Measurements from ENCODE around the gene EPB41L4A.

GRCh38 chr5:112113565-112113964 is 305.5 kb downstream of the EPB41L4A start:
- TF ChIP-seq POLR2AphosphoS5 (IDR thresholded peaks at IDR 0.05) (no peak), EP300 (IDR thresholded peaks at IDR 0.05) (no peak), POLR2A (IDR thresholded peaks at IDR 0.05) (no peak)
- TF ChIP-seq, protein P1, sequence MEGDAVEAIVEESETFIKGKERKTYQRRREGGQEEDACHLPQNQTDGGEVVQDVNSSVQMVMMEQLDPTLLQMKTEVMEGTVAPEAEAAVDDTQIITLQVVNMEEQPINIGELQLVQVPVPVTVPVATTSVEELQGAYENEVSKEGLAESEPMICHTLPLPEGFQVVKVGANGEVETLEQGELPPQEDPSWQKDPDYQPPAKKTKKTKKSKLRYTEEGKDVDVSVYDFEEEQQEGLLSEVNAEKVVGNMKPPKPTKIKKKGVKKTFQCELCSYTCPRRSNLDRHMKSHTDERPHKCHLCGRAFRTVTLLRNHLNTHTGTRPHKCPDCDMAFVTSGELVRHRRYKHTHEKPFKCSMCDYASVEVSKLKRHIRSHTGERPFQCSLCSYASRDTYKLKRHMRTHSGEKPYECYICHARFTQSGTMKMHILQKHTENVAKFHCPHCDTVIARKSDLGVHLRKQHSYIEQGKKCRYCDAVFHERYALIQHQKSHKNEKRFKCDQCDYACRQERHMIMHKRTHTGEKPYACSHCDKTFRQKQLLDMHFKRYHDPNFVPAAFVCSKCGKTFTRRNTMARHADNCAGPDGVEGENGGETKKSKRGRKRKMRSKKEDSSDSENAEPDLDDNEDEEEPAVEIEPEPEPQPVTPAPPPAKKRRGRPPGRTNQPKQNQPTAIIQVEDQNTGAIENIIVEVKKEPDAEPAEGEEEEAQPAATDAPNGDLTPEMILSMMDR (IDR thresholded peaks at IDR 0.05): no peak

Data from stomach (tissue), 4 donors.